ENCODE data around the gene EML4. TPM values are rescaled to one million over a fixed set of nuclear protein-coding genes. Genes with fewer than 3 reads are reported as not detected.

EML4 gene
- total and polyA plus RNA-seq, 9 of the 15 experiments (the other 6 are each of a cell fraction or from before 2014, with no cell fraction given), result 14.7 to 48.3 (median 36.5) TPM

GRCh38 chr2:42360890-42361727, 192.0 kb downstream of the EML4 start, which contains the start of gene COX7A2L (continued):
- TF ChIP-seq HCFC1 (IDR thresholded peaks at IDR 0.05; ENCODE audit: low read depth, low read length), result peak; percentile 73
- no peak for TF ChIP-seq SRSF9 (IDR thresholded peaks at IDR 0.05; ENCODE audit: borderline replicate concordance, low read depth, low read length)
- no peak for TF ChIP-seq MCM7 (IDR thresholded peaks at IDR 0.05)
- TF ChIP-seq XRCC4 (IDR thresholded peaks at IDR 0.05; ENCODE audit: extremely low read depth, insufficient read depth, insufficient read length), result no peak
- TF ChIP-seq NFIC (IDR thresholded peaks at IDR 0.05), result peak; percentile 17; the same call in 1 of the 2 replicates
- TF ChIP-seq EP400 (IDR thresholded peaks at IDR 0.05), result peak; percentile 88
- TF ChIP-seq ILF3 (IDR thresholded peaks at IDR 0.05; ENCODE audit: borderline replicate concordance), result no peak
- 0 out of 2 replicates have a peak, but pooled peaks have one; percentile 34 for TF ChIP-seq NFRKB (IDR thresholded peaks at IDR 0.05; ENCODE audit: low read depth)
- TF ChIP-seq CTCF (IDR thresholded peaks at IDR 0.05 in 2 of 3, conservative IDR thresholded peaks at IDR 0.05 in 1 of 3; ENCODE audit: insufficient read depth in 2 of 3, low read depth in 1 of 3, low read length in 3 of 3), result peak in 2 of 3 experiments; percentile 37 to 61; a peak in 4 of 6 replicates
- TF ChIP-seq EHMT2 (IDR thresholded peaks at IDR 0.05), result no peak
- TF ChIP-seq HNRNPLL (IDR thresholded peaks at IDR 0.05; ENCODE audit: low read depth, low read length, poor library complexity, severe bottlenecking), result peak; percentile 71
- peak; percentile 56; the same call in 1 of the 2 replicates for TF ChIP-seq XRCC5 (IDR thresholded peaks at IDR 0.05; ENCODE audit: low read depth, low read length)
- peak; percentile 84 to 86 for TF ChIP-seq MNT (conservative IDR thresholded peaks at IDR 0.05)
- TF ChIP-seq ZBTB2 (IDR thresholded peaks at IDR 0.05), result 0 out of 2 replicates have a peak, but pooled peaks have one; percentile 42
- peak; percentile 50; the same call in 1 of the 2 replicates for TF ChIP-seq ZNF41 (CRISPR knock-in tag; conservative IDR thresholded peaks at IDR 0.05)
- TF ChIP-seq ESRRA (IDR thresholded peaks at IDR 0.05; ENCODE audit: borderline replicate concordance, low read depth), result peak; percentile 49
- TF ChIP-seq DNMT1 (IDR thresholded peaks at IDR 0.05), result no peak
- TF ChIP-seq TAF1 (IDR thresholded peaks at IDR 0.05; ENCODE audit: control insufficient read depth, extremely low read depth, insufficient read depth, low read length, severe bottlenecking), result peak; percentile 70
- TF ChIP-seq ZBTB7A (IDR thresholded peaks at IDR 0.05; ENCODE audit: borderline replicate concordance, control insufficient read depth, low read depth, low read length), result peak; percentile 41; the same call in 1 of the 2 replicates
- no peak for TF ChIP-seq BRCA1 (IDR thresholded peaks at IDR 0.05)
- TF ChIP-seq BRCA1 (CRISPR knock-in tag; IDR thresholded peaks at IDR 0.05), result no peak
- TF ChIP-seq ZKSCAN3 (CRISPR knock-in tag; IDR thresholded peaks at IDR 0.05), result no peak
- peak; percentile 83; the same call in 1 of the 2 replicates for TF ChIP-seq CBFB (CRISPR knock-in tag; IDR thresholded peaks at IDR 0.05)
- no peak for TF ChIP-seq COPS2 (conservative IDR thresholded peaks at IDR 0.05)
